ENCODE data around the gene STAB2.

STAB2 gene

DNA sequence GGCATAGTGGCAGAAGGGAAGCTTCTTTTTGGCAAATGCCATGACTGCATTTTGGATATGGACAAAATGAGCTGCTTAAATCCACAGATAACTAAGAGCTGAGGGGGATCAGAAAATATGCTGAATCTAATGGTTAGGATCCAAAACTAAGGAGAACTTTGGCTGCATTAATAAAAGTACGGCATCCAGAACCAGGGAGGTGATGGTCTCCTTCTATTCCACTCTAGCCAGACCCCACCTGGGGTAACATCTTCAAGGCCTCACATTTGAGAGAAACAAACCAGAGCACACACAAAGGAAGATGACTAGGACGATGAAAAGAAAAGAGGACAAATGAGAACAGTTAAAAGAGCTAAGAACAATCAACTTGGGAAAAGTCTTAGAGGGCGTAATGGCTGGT is 226.4 kb downstream of the STAB2 start:
- Histone ChIP-seq H4K20me1 (ENCODE audit: insufficient read depth) (no peaks in the 10 kb centered on the region), H3K27ac (no peak overlapping the region), H3K36me3 (ENCODE audit: insufficient read depth) (no peaks in the 10 kb centered on the region), H3K4me2 (no peak overlapping the region), H2AFZ (ENCODE audit: low read depth) (no peak overlapping the region), H3K9ac (no peak overlapping the region), H3K4me1 (ENCODE audit: low read depth, poor library complexity, severe bottlenecking) (peaks cover under 1% of the 10 kb centered on the region), H3K79me2 (ENCODE audit: insufficient read depth, low read depth) (no peaks in the 10 kb centered on the region), H3K4me3 (IDR thresholded peaks at IDR 0.05; ENCODE audit: insufficient read depth, low read depth, low read length) (no peak overlapping the region), H3K27me3 (ENCODE audit: insufficient read depth, low read depth) (no peaks in the 10 kb centered on the region)
- TF ChIP-seq, protein P1, sequence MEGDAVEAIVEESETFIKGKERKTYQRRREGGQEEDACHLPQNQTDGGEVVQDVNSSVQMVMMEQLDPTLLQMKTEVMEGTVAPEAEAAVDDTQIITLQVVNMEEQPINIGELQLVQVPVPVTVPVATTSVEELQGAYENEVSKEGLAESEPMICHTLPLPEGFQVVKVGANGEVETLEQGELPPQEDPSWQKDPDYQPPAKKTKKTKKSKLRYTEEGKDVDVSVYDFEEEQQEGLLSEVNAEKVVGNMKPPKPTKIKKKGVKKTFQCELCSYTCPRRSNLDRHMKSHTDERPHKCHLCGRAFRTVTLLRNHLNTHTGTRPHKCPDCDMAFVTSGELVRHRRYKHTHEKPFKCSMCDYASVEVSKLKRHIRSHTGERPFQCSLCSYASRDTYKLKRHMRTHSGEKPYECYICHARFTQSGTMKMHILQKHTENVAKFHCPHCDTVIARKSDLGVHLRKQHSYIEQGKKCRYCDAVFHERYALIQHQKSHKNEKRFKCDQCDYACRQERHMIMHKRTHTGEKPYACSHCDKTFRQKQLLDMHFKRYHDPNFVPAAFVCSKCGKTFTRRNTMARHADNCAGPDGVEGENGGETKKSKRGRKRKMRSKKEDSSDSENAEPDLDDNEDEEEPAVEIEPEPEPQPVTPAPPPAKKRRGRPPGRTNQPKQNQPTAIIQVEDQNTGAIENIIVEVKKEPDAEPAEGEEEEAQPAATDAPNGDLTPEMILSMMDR (conservative IDR thresholded peaks at IDR 0.05; ENCODE audit: low read depth, low read length) = no peak

DNA sequence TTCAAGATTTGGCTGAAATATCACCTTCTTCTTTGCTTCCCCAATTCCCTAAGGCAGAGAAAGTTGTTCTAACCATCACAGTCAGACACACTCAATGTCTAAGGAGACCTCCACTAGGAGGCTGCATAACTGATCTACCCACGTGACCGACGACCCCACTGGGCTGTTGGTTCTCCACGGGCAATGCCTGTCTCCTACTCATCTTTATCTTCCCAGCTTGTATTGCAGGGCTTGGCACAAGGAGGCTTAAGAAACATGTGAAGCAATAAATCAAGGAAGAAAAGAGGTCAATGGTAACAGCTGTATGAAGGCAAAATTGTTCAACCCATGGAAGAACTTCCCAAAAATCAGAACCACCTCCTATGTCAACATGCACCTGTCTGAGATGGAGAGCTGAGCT is 226.9 kb downstream of the STAB2 start:
- Histone ChIP-seq H3K4me2 (no peak overlapping the region), H3K4me1 (ENCODE audit: low read depth, poor library complexity, severe bottlenecking) (peaks cover 5% of the 10 kb centered on the region), H3K27me3 (ENCODE audit: insufficient read depth, low read depth) (no peaks in the 10 kb centered on the region), H3K4me3 (IDR thresholded peaks at IDR 0.05; ENCODE audit: insufficient read depth, low read depth, low read length) (no peak overlapping the region), H2AFZ (ENCODE audit: low read depth) (no peak overlapping the region), H3K79me2 (ENCODE audit: insufficient read depth, low read depth) (no peaks in the 10 kb centered on the region), H4K20me1 (ENCODE audit: insufficient read depth) (no peaks in the 10 kb centered on the region), H3K27ac (no peak overlapping the region), H3K9ac (no peak overlapping the region), H3K36me3 (ENCODE audit: insufficient read depth) (no peaks in the 10 kb centered on the region)
- TF ChIP-seq, protein P1 (conservative IDR thresholded peaks at IDR 0.05; ENCODE audit: low read depth, low read length) = no peak

DNA sequence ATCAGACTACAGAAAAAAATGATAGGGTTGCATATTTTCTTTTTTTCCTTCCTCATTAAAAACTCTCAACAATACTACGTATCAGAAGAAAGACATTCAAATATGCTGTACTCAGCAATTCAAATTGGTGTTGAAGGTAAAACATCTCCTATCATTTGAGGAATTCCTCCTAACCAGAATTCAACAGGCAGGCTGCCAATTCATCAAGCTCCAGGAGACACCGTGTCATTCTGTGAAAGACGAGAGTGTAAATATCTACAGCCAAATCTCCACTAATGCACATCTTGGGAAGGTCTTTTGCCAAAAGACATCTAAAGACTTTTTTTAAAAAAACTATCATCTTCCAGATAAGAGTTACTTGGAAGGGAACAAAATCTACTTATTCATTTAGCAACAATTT is 227.4 kb downstream of the STAB2 start:
- Histone ChIP-seq H3K27me3 (ENCODE audit: insufficient read depth, low read depth) (no peaks in the 10 kb centered on the region), H3K4me1 (ENCODE audit: low read depth, poor library complexity, severe bottlenecking) (peaks cover 10% of the 10 kb centered on the region), H2AFZ (ENCODE audit: low read depth) (no peak overlapping the region), H3K27ac (no peak overlapping the region), H4K20me1 (ENCODE audit: insufficient read depth) (no peaks in the 10 kb centered on the region), H3K79me2 (ENCODE audit: insufficient read depth, low read depth) (no peaks in the 10 kb centered on the region), H3K4me3 (IDR thresholded peaks at IDR 0.05; ENCODE audit: insufficient read depth, low read depth, low read length) (no peak overlapping the region), H3K9ac (no peak overlapping the region), H3K36me3 (ENCODE audit: insufficient read depth) (no peaks in the 10 kb centered on the region), H3K4me2 (no peak overlapping the region)
- TF ChIP-seq, protein P1 (conservative IDR thresholded peaks at IDR 0.05; ENCODE audit: low read depth, low read length) = no peak

Measured in KMS-11 (cell line).